GM12875 (cell line): ENCODE data around the gene VWA3B.
"Not testable (repeated sequence)": the region's sequence is repeated elsewhere in the genome, so short reads cannot be mapped to it uniquely, and the experiment has no call there.

Source experiments
- H3K4me3 ChIP-seq: one replicate; pipeline ENCODE4 v1.5.1; 2011; ENCODE audit warnings: low read depth, low read length, control low read depth
- TF ChIP-seq, protein P1 (sequence below): IDR thresholded peaks from 2 replicates; pipeline ENCODE4 v1.5.1; 2011; ENCODE audit warnings: low read depth, mild to moderate bottlenecking, control low read depth, inconsistent platforms, low read length, moderate library complexity, borderline replicate concordance; ENCODE audit not compliant: insufficient read depth

The VWA3B gene

DNA sequence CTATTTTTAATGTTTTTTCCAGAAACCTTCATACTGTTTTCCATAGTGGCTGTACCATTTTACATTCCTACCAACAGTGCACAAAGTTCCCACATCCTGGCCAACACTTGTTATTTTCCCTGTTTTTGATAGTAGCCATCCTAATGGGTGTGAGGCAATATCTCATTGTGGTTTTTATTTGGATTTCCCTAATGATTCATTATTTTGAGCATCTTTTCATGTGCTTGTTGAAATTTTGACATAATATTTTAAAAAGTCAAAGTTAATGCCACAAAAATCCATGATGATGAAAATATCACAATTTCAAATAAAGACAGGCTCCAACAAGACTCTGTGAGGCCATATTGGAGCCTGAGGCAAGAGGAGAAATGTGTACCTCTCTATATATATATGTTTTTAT lies 50.2 kb downstream of the VWA3B start:
- TF ChIP-seq, protein P1, sequence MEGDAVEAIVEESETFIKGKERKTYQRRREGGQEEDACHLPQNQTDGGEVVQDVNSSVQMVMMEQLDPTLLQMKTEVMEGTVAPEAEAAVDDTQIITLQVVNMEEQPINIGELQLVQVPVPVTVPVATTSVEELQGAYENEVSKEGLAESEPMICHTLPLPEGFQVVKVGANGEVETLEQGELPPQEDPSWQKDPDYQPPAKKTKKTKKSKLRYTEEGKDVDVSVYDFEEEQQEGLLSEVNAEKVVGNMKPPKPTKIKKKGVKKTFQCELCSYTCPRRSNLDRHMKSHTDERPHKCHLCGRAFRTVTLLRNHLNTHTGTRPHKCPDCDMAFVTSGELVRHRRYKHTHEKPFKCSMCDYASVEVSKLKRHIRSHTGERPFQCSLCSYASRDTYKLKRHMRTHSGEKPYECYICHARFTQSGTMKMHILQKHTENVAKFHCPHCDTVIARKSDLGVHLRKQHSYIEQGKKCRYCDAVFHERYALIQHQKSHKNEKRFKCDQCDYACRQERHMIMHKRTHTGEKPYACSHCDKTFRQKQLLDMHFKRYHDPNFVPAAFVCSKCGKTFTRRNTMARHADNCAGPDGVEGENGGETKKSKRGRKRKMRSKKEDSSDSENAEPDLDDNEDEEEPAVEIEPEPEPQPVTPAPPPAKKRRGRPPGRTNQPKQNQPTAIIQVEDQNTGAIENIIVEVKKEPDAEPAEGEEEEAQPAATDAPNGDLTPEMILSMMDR, result no peak
- H3K4me3 ChIP-seq, result no peak overlapping the region

DNA sequence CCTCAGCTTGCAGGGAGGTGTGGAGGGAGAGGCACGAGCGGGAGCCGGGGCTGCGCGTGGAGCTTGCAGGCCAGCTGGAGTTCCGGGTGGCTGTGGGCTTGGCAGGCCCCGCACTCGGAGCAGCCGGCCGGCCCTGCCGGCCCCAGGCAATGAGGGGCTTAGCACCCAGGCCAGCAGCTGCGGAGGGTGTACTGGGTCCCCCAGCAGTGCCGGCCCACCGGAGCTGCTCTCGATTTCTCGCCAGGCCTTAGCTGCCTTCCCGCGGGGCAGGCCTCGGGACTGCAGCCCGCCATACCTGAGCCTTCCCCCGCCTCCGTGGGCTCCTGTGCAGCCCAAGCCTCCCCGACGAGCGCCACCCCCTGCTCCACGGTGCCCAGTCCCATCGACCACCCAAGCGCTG lies 52.0 kb downstream of the VWA3B start:
- H3K4me3 ChIP-seq, result not testable (repeated sequence)

DNA sequence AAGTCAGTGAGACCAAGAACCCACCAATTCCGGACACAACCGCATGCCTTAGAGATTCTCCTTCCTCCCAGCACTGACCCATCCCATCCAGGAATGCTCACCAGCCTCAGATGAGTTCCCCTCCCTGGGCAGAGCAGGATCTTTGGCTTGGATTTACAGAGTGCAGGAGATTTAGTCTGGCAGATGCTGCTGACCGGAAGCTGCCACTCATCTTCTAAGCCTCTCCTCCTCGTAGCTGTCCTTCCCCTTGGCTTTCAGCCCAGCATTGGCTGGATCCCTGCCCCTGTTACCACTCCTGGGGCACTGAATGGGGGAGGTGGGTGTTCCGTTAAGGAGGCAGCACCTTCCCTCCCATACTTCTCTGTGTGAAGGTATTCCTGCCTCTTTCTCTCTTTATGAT lies 53.2 kb downstream of the VWA3B start:
- H3K4me3 ChIP-seq, result no peak overlapping the region
- TF ChIP-seq, protein P1, result no peak

DNA sequence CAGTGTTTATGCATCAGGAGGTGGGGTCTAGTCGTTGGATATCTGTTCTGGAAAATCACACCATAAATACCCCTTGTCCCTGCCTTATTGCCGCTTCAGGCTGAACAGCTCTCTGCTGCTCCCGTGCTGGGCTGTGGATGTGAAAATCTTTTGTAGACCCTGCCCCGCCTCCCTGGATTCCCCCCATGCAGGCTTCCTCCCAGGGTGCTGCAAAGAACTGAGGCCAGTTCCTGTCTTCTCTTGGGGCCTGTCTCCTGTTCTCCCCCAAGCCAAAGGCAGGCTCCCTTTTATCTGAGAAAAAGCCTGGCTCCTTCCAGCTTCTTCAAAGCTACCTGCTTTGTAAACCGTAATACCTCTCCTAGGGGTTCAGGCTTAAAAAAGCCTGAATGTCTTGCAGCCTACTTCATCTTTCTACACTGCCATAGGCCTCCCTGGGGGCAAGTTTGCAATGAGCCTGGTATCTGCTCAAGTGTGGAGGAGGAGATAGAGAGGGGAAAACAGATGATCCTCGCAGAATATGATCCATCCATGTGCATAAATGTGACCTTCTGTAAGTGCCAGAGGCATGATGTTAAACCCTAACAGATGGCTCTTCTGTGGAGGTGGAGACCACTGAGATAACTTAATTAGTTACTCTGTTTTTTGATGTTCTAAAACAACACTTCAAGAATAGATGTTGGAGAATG lies 55.3 kb downstream of the VWA3B start:
- TF ChIP-seq, protein P1, result no peak
- no peak overlapping the region for H3K4me3 ChIP-seq

DNA sequence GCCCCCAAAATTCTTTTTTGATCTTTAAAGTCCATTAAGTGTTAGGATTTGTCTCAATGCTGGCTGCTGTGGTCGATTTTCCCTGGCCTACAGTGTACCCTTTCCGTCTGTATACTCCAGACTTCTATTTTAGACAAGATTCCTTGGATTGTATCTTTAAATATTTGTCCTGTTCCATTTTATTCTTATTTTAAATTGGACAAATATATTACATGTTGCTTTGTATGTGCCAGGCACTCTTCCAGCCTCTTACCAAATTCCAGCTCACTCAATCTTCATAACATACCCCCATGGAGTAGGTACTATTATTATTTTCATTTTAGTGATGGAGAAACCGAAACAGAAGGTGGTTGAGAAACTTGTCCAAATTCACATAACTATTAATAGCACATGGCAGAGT lies 58.1 kb downstream of the VWA3B start:
- TF ChIP-seq, protein P1, result no peak
- no peak overlapping the region for H3K4me3 ChIP-seq

DNA sequence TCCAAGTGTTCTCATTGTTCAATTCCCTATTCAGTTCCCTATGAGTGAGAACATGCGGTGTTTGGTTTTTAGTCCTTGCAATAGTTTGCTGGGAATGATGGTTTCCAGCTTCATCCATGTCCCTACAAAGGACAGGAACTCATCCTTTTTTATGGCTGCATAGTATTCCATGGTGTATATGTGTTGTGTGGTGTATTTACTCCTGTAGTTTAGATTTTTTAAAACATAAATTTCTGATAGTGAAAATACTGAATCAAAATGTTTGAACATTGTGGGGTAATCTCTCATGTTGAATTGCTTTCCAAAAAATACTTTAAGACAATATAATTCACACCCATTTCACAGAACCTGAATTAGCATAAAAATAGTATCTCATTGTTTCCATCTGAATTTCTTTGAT lies 60.9 kb downstream of the VWA3B start:
- H3K4me3 ChIP-seq, result not testable (repeated sequence)

DNA sequence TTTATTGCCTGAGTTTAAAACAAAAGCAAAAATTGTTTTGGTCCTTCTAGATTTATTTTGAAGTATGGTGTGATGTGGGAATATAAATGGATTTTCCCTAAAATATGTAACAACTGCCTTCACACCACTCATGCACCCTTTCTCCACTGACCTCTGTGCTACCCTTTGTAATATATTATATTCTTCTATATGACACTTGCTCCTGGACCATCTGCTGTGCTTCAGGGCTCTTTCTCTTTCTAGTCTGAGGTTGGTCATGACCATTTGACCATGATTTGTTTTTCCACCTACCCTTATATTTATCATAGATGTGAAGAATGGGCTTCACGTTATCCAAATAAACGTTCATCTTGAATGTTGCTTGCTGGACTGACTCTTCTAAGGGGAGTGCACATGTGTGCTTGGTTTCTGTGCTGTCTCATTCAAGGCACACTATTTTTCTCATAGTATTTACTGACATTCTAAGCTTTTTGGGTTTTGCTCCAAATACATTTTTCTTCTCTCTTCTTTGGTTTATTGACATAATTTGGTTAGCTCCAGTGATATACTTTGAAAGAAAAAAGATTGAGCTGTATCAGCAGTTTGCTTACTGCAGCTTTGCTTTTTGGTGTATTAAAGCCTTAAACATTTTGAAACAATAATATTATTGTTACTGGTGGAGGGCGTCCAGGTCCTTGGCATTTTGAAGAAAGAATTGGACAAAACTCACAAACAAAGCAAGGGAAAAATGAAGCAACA lies 61.8 kb downstream of the VWA3B start:
- no peak overlapping the region for H3K4me3 ChIP-seq
- TF ChIP-seq, protein P1, result no peak

DNA sequence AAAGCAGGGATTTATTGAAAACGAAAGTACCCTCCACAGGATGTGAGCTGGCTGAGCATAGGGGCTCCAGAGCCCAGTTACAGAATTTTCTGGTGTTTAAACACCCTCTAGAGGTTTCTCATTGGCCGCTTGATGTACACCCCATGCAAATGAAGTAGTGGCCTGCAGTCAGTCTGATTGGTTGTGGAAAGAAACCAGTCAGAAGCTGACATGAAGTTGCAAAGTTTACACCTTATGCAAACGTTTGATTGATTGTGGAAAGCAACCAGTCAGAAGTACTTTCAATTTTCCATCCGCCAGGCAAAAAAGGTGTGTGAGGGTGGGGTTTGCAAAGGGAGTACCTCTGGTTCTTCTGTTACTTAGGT lies 62.3 kb downstream of the VWA3B start:
- TF ChIP-seq, protein P1, result no peak
- no peak overlapping the region for H3K4me3 ChIP-seq
